ENCODE data around the gene ENTREP1.
"Not testable (repeated sequence)": the region's sequence is repeated elsewhere in the genome, so short reads cannot be mapped to it uniquely, and the experiment has no call there.

Gene ENTREP1

GRCh38 chr9:69376651-69377050 is 51.6 kb downstream of the ENTREP1 start:
- DNase-seq: no peak

GRCh38 chr9:69377291-69377690 is 52.3 kb downstream of the ENTREP1 start:
- no peak for DNase-seq

GRCh38 chr9:69377981-69378380 is 53.0 kb downstream of the ENTREP1 start:
- DNase-seq: no peak

- DNase-seq: no peak
Observed at GRCh38 chr9:69379270-69379982, 54.4 kb downstream of the ENTREP1 start.

- no peak for DNase-seq
Observed at GRCh38 chr9:69380301-69380700, 55.3 kb downstream of the ENTREP1 start.

GRCh38 chr9:69380811-69381210 is 55.8 kb downstream of the ENTREP1 start:
- no peak for DNase-seq

- DNase-seq: no peak
Observed at GRCh38 chr9:69382135-69382534, 57.1 kb downstream of the ENTREP1 start.

GRCh38 chr9:69385581-69386033 is 60.6 kb downstream of the ENTREP1 start:
- no peak for DNase-seq

- DNase-seq: no peak
Observed at GRCh38 chr9:69386651-69387050, 61.6 kb downstream of the ENTREP1 start.

GRCh38 chr9:69388596-69388995 is 63.6 kb downstream of the ENTREP1 start:
- no peak for DNase-seq

GRCh38 chr9:69389437-69389995 is 64.5 kb downstream of the ENTREP1 start:
- DNase-seq: no peak

GRCh38 chr9:69391487-69391886 is 66.5 kb downstream of the ENTREP1 start:
- no peak for DNase-seq

- no peak for DNase-seq
Observed at GRCh38 chr9:69391946-69392345, 66.9 kb downstream of the ENTREP1 start.

- no peak for DNase-seq
Observed at GRCh38 chr9:69392826-69393225, 67.8 kb downstream of the ENTREP1 start.

- DNase-seq: no peak
Observed at GRCh38 chr9:69393425-69393824, 68.4 kb downstream of the ENTREP1 start.

- DNase-seq: no peak
Observed at GRCh38 chr9:69395718-69396117, 70.7 kb downstream of the ENTREP1 start.

- DNase-seq: no peak
Observed at GRCh38 chr9:69396759-69397158, 71.7 kb downstream of the ENTREP1 start.

GRCh38 chr9:69397384-69398214 is 72.6 kb downstream of the ENTREP1 start:
- DNase-seq: no peak

- no peak for DNase-seq
Observed at GRCh38 chr9:69400470-69400869, 75.5 kb downstream of the ENTREP1 start.

- not testable (repeated sequence) for DNase-seq
Observed at GRCh38 chr9:69409936-69410335, 84.9 kb downstream of the ENTREP1 start.

- no peak for DNase-seq
Observed at GRCh38 chr9:69411246-69411645, 86.2 kb downstream of the ENTREP1 start.

GRCh38 chr9:69411931-69412740 is 87.1 kb downstream of the ENTREP1 start:
- no peak for DNase-seq

GRCh38 chr9:69412741-69413150 is 87.7 kb downstream of the ENTREP1 start:
- DNase-seq: no peak
